PC-9 (cell line): ENCODE data around the gene GUSB. TPM values are rescaled to one million over a fixed set of nuclear protein-coding genes. Genes with fewer than 3 reads are reported as not detected.
"Not testable (repeated sequence)": the region's sequence is repeated elsewhere in the genome, so short reads cannot be mapped to it uniquely, and the experiment has no call there.

Source experiments
- BruUV-seq: library from RNA; stranded (reverse); fragments of 400-500 nt; replicated peaks from 2 replicates; lab custom pipeline; 2021; lab: Mats Ljungman, UMichigan
- CTCF ChIA-PET: fragments of 300-600 bp; sonication (Branson Sonifier 250); formaldehyde crosslinking; loops from one replicate; lab custom pipeline; 2022; ENCODE audit warnings: antibody characterized with exemption; lab: Charles Lee
- POLR2A ChIA-PET: fragments of 300-600 bp; sonication (Branson Sonifier 250); formaldehyde crosslinking; loops from one replicate; lab custom pipeline; 2022; ENCODE audit warnings: antibody characterized with exemption; ENCODE audit not compliant: unreplicated experiment; lab: Charles Lee
- DNase-seq, 2 experiments: peaks; one replicate each; pipeline versions ENCODE4 v3.0.0 to v3.0.0-alpha.2; 2015 to 2022; ENCODE audit warnings: mixed read lengths in 1 of 2
- H2AFZ ChIP-seq: fragments of 200-600 bp; sonication (generic); 2 replicates; pipeline ENCODE4 v1.8.1; 2017; ENCODE audit warnings: antibody characterized with exemption
- H3F3A ChIP-seq: fragments of 200-600 bp; sonication (generic); 2 replicates; pipeline ENCODE4 v1.8.1; 2017; ENCODE audit warnings: antibody characterized with exemption, mild to moderate bottlenecking, low read depth; ENCODE audit not compliant: insufficient read depth
- H3K27ac ChIP-seq: fragments of 200-600 bp; sonication (generic); 2 replicates; pipeline ENCODE4 v1.6.1; 2016; ENCODE audit warnings: mixed run types
- H3K27me3 ChIP-seq: fragments of 200-600 bp; sonication (generic); 2 replicates; pipeline ENCODE4 v1.6.1; 2016; ENCODE audit warnings: low read depth, mixed run types; ENCODE audit not compliant: insufficient read depth
- H3K36me3 ChIP-seq: fragments of 200-600 bp; sonication (generic); 2 replicates; pipeline ENCODE4 v1.6.1; 2016; ENCODE audit warnings: low read depth, mixed run types
- H3K4me1 ChIP-seq: fragments of 200-600 bp; sonication (generic); replicated peaks from 2 replicates; pipeline ENCODE4 v1.6.1; 2016; ENCODE audit warnings: mixed run types; ENCODE audit not compliant: insufficient read depth
- H3K4me2 ChIP-seq: fragments of 200-600 bp; sonication (generic); 2 replicates; pipeline ENCODE4 v1.6.1; 2017; ENCODE audit warnings: mixed run types
- H3K4me3 ChIP-seq: fragments of 200-600 bp; sonication (generic); 2 replicates; pipeline ENCODE4 v1.6.1; 2016; ENCODE audit warnings: mixed run types
- H3K79me2 ChIP-seq: fragments of 200-600 bp; sonication (generic); 2 replicates; pipeline ENCODE4 v1.6.1; 2017; ENCODE audit warnings: low read depth, mixed run types
- H3K9me2 ChIP-seq: fragments of 200-600 bp; sonication (generic); 2 replicates; pipeline ENCODE4 v1.8.1; 2017; ENCODE audit warnings: mild to moderate bottlenecking; ENCODE audit not compliant: insufficient read depth
- H3K9me3 ChIP-seq: fragments of 200-600 bp; sonication (generic); 2 replicates; pipeline ENCODE4 v1.8.1; 2016; ENCODE audit warnings: low read depth; ENCODE audit not compliant: insufficient read depth
- H4K20me1 ChIP-seq: fragments of 200-600 bp; sonication (generic); 2 replicates; pipeline ENCODE4 v1.8.1; 2017; ENCODE audit not compliant: insufficient read depth
- CTCF ChIP-seq: fragments of 200-600 bp; sonication (generic); conservative IDR thresholded peaks from 2 replicates; pipeline ENCODE4 v1.6.1; 2017; ENCODE audit warnings: mixed run types, antibody characterized with exemption, mild to moderate bottlenecking, moderate library complexity
- EZH2 ChIP-seq: fragments of 200-600 bp; sonication (generic); IDR thresholded peaks from 2 replicates; pipeline ENCODE4 v1.8.0; 2017; ENCODE audit warnings: antibody characterized with exemption, low read depth
- intact Hi-C: fragments of 100-400 bp; cut with micrococcal nuclease; formaldehyde crosslinking; loops from one replicate; pipeline ENCODE4 v1.10.0; 2022; ENCODE audit not compliant: unreplicated experiment
- total RNA-seq: library from RNA; stranded (reverse); gene quantifications from 2 replicates; pipeline ENCODE4 v1.2.3, GENCODE V29; 2021

The GUSB gene
- total RNA-seq, 1 experiment from 2014 or later = 59.8 TPM

GRCh38 chr7:66015440-66016130 lies 33.6 kb upstream of the GUSB start:
- H3K4me2 ChIP-seq = peak overlapping the region; percentile 40
- no peak for DNase-seq
- H3K79me2 ChIP-seq = no peaks in the 10 kb centered on the region
- no peak overlapping the region for H2AFZ ChIP-seq
- no peaks in the 10 kb centered on the region for H4K20me1 ChIP-seq
- H3K4me3 ChIP-seq = no peak overlapping the region
- peaks cover 18% of the 10 kb centered on the region for H3K4me1 ChIP-seq
- CTCF ChIA-PET = no interaction called here
- POLR2A ChIA-PET = no interaction called here
- intact Hi-C loops = loop anchor here (1.0 kb wide), 1 partner anchor 31 kb away; no protein-coding TSS in a partner anchor
- no TSS peak for BruUV-seq
- H3K9me3 ChIP-seq = no peaks in the 10 kb centered on the region
- peaks cover 10% of the 10 kb centered on the region; the same call in 1 of the 2 replicates for H3F3A ChIP-seq
- H3K27me3 ChIP-seq = no peaks in the 10 kb centered on the region
- H3K27ac ChIP-seq = no peak overlapping the region
- TF ChIP-seq CTCF (no peak), EZH2 (no peak)
- H3K36me3 ChIP-seq = no peaks in the 10 kb centered on the region
- no peaks in the 10 kb centered on the region for H3K9me2 ChIP-seq

GRCh38 chr7:66013938-66014337 lies 31.9 kb upstream of the GUSB start:
- Histone ChIP-seq H3F3A (peaks cover 10% of the 10 kb centered on the region; the same call in 1 of the 2 replicates), H3K79me2 (no peaks in the 10 kb centered on the region), H3K4me1 (peaks cover 19% of the 10 kb centered on the region), H3K4me2 (no peak overlapping the region), H3K4me3 (no peak overlapping the region), H4K20me1 (no peaks in the 10 kb centered on the region), H3K27me3 (no peaks in the 10 kb centered on the region), H3K36me3 (no peaks in the 10 kb centered on the region), H3K27ac (no peak overlapping the region), H2AFZ (no peak overlapping the region), H3K9me2 (no peaks in the 10 kb centered on the region), H3K9me3 (no peaks in the 10 kb centered on the region)
- no peak for DNase-seq
- peak; percentile 51; the same call in 1 of the 2 replicates for TF ChIP-seq CTCF
- no peak for TF ChIP-seq EZH2
- ChIA-PET CTCF (no interaction called here), POLR2A (interaction anchor here (0.6 kb wide), 1 partner anchor 1008 kb away, joined by 11 read pairs; no protein-coding TSS in a partner anchor)
- BruUV-seq = no TSS peak
- intact Hi-C loops = no loop called here

GRCh38 chr7:66007232-66007631 lies 25.2 kb upstream of the GUSB start:
- intact Hi-C loops = no loop called here
- H3K27ac ChIP-seq = no peak overlapping the region
- ChIA-PET POLR2A (no interaction called here), CTCF (no interaction called here)
- no peak overlapping the region for H3K4me3 ChIP-seq
- BruUV-seq = no TSS peak
- H2AFZ ChIP-seq = no peak overlapping the region
- no peaks in the 10 kb centered on the region for H3K9me3 ChIP-seq
- TF ChIP-seq EZH2 (no peak), CTCF (no peak)
- no peak overlapping the region for H3K4me2 ChIP-seq
- no peaks in the 10 kb centered on the region for H3K79me2 ChIP-seq
- 0 out of 2 replicates have a peak, but pooled peaks cover 4% of the 10 kb centered on the region for H3K4me1 ChIP-seq
- H3K36me3 ChIP-seq = no peaks in the 10 kb centered on the region
- no peaks in the 10 kb centered on the region for H3K9me2 ChIP-seq
- H3F3A ChIP-seq = no peaks in the 10 kb centered on the region
- DNase-seq = no peak
- no peaks in the 10 kb centered on the region for H3K27me3 ChIP-seq
- H4K20me1 ChIP-seq = no peaks in the 10 kb centered on the region

- DNase-seq, H3K36me3 ChIP-seq, H3K4me3 ChIP-seq, H3K9me2 ChIP-seq, BruUV-seq, intact Hi-C loops, H3K27me3 ChIP-seq, H4K20me1 ChIP-seq, H3K79me2 ChIP-seq, H3K4me2 ChIP-seq, H3K4me1 ChIP-seq, H3K9me3 ChIP-seq, CTCF ChIA-PET, H2AFZ ChIP-seq, H3F3A ChIP-seq, H3K27ac ChIP-seq, POLR2A ChIA-PET: not testable (repeated sequence)
These were observed 23.2 kb upstream of the GUSB start for GRCh38 chr7:66005115-66005671.

GRCh38 chr7:66000823-66001417 lies 18.9 kb upstream of the GUSB start:
- H3K4me3 ChIP-seq, CTCF ChIA-PET, BruUV-seq, H3K27ac ChIP-seq, H3F3A ChIP-seq, POLR2A ChIA-PET, H3K9me3 ChIP-seq, H2AFZ ChIP-seq, H4K20me1 ChIP-seq, H3K27me3 ChIP-seq, H3K79me2 ChIP-seq, H3K36me3 ChIP-seq, H3K4me2 ChIP-seq, H3K9me2 ChIP-seq, H3K4me1 ChIP-seq, DNase-seq, intact Hi-C loops: not testable (repeated sequence)
